Measurements from ENCODE around the gene ODF4. TPM values are rescaled to one million over a fixed set of nuclear protein-coding genes. Genes with fewer than 3 reads are reported as not detected.

Gene ODF4
- total and polyA plus RNA-seq, 10 of the 15 experiments (the other 5 are each of a cell fraction or from before 2014, with no cell fraction given), result not detected

DNA sequence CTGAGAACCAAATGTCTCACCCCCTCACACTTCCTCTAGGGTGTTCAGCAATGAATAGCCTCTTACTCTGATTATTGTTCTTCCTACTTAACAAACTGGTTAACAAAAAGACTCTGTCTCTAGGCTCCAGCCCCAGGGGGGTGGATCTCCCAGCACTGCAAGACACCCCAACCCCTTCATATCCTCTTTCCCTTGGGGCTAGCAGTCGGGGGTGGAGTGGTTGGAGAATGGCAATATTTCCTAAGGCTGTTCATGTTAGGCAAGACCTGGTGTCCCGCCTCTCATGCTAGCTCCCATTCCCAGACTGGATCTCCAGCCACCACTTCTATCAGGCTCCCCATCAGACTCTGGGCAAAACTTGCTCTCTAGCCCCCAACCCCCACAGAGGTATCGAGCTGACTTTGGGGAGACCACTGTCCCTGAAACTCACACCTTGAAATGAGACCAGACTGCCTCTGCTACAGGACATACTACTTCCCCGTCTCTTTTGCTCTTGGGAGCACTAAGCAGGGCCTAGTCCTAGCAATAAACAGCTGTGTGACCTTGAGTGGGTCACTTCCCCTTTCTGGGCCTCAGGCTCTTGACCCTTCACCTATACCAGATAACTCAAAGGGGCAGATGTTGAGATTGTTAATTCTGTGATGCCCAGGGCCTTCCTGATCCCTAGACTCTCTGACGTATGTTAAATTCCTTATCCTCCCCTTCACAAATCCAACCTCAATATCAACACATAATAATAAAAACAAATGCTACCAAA lies 46.8 kb upstream of the ODF4 start:
- BruUV-seq (replicated peaks), result no TSS peak
- RAD21 ChIA-PET (ENCODE audit: unreplicated experiment), result interaction anchor here (0.9 to 1.0 kb wide), 2 partner anchors 43 to 45 kb away, joined by 3 read pairs; partner anchors contain the start of genes CTC1 and PFAS
- TF ChIP-seq SREBF2 (IDR thresholded peaks at IDR 0.05; ENCODE audit: low read length) (no peak), SUPT20H (IDR thresholded peaks at IDR 0.05; ENCODE audit: borderline replicate concordance, control insufficient read depth, low read depth, low read length) (no peak), CEBPB (IDR thresholded peaks at IDR 0.05; ENCODE audit: borderline replicate concordance in 1 of 2, low read depth in 2 of 2, low read length in 2 of 2) (no peak), MLLT1 (IDR thresholded peaks at IDR 0.05) (no peak), SRF (IDR thresholded peaks at IDR 0.05; ENCODE audit: low read depth in 2 of 2, low read length in 2 of 2) (no peak), ZSCAN29 (IDR thresholded peaks at IDR 0.05) (no peak), TCF3 (IDR thresholded peaks at IDR 0.05; ENCODE audit: borderline replicate concordance, insufficient read depth, low read depth, low read length) (no peak), TAF1 (IDR thresholded peaks at IDR 0.05; ENCODE audit: borderline replicate concordance, low read depth, low read length) (no peak), IRF4 (IDR thresholded peaks at IDR 0.05; ENCODE audit: low read depth, low read length) (no peak), MEF2B (IDR thresholded peaks at IDR 0.05; ENCODE audit: partially characterized antibody, poor library complexity, severe bottlenecking) (peak; percentile 15), MXI1 (IDR thresholded peaks at IDR 0.05; ENCODE audit: low read depth, low read length) (no peak), RELB (IDR thresholded peaks at IDR 0.05; ENCODE audit: low read depth) (no peak), FOXM1 (IDR thresholded peaks at IDR 0.05; ENCODE audit: low read depth, low read length) (no peak)
- TF ChIP-seq, protein P1, sequence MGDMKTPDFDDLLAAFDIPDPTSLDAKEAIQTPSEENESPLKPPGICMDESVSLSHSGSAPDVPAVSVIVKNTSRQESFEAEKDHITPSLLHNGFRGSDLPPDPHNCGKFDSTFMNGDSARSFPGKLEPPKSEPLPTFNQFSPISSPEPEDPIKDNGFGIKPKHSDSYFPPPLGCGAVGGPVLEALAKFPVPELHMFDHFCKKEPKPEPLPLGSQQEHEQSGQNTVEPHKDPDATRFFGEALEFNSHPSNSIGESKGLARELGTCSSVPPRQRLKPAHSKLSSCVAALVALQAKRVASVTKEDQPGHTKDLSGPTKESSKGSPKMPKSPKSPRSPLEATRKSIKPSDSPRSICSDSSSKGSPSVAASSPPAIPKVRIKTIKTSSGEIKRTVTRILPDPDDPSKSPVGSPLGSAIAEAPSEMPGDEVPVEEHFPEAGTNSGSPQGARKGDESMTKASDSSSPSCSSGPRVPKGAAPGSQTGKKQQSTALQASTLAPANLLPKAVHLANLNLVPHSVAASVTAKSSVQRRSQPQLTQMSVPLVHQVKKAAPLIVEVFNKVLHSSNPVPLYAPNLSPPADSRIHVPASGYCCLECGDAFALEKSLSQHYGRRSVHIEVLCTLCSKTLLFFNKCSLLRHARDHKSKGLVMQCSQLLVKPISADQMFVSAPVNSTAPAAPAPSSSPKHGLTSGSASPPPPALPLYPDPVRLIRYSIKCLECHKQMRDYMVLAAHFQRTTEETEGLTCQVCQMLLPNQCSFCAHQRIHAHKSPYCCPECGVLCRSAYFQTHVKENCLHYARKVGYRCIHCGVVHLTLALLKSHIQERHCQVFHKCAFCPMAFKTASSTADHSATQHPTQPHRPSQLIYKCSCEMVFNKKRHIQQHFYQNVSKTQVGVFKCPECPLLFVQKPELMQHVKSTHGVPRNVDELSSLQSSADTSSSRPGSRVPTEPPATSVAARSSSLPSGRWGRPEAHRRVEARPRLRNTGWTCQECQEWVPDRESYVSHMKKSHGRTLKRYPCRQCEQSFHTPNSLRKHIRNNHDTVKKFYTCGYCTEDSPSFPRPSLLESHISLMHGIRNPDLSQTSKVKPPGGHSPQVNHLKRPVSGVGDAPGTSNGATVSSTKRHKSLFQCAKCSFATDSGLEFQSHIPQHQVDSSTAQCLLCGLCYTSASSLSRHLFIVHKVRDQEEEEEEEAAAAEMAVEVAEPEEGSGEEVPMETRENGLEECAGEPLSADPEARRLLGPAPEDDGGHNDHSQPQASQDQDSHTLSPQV (IDR thresholded peaks at IDR 0.05), result no peak

More for the DNA sequence above, 46.8 kb upstream of the ODF4 start:
- no peaks in the 10 kb centered on the region for H4K20me1 ChIP-seq (ENCODE audit: control insufficient read depth, insufficient read depth)
- ChIA-PET CTCF (interaction anchor here (0.8 to 1.2 kb wide), 3 partner anchors 8 to 174 kb away, joined by 3 to 5 read pairs (median 3); no protein-coding TSS in a partner anchor), POLR2A (interaction anchor here (0.5 to 1.2 kb wide), 6 partner anchors 43 to 174 kb away, joined by 3 to 6 read pairs (median 5); partner anchors contain the start of genes BORCS6 and CTC1), SMC1A (ENCODE audit: uncharacterized antibody, unreplicated experiment) (interaction anchor here (0.7 to 3.8 kb wide), 5 partner anchors 11 to 71 kb away, joined by 3 to 40 read pairs (median 4); no protein-coding TSS in a partner anchor)
- no peaks in the 10 kb centered on the region for H3K36me3 ChIP-seq (ENCODE audit: control insufficient read depth in 2 of 2, insufficient read depth in 2 of 2, low read length in 1 of 2)
- peak overlapping the region; percentile 35 for H2AFZ ChIP-seq (ENCODE audit: control insufficient read depth, low read depth, low read length)
- H3K9ac ChIP-seq (ENCODE audit: control insufficient read depth, insufficient read depth, low read length), result no peak overlapping the region
- no peak overlapping the region for H3K27ac ChIP-seq (ENCODE audit: control insufficient read depth, insufficient read depth)
- DNase-seq (ENCODE audit: low read depth, low spot score) (no peak), FAIRE-seq (no peak), ATAC-seq (no peak)
- peaks cover 29% of the 10 kb centered on the region for H3K4me1 ChIP-seq (ENCODE audit: control insufficient read depth, insufficient read depth, low read length)
- 46% methylated on average over 5 of the region's 5 CpGs for WGBS (ENCODE audit: insufficient coverage, insufficient replicate concordance, low lambda C conversion rate, missing lambda C conversion rate)
- peak overlapping the region; percentile 22 for H3K4me2 ChIP-seq (ENCODE audit: control insufficient read depth, insufficient read depth)
- H3K27me3 ChIP-seq (replicated peaks in 1 of 2; ENCODE audit: control insufficient read depth in 2 of 2, insufficient read depth in 2 of 2, low read length in 1 of 2), result no peaks in the 10 kb centered on the region
- in situ Hi-C loops (cut with MboI) (no loop called here), intact Hi-C loops (cut with micrococcal nuclease; ENCODE audit: unreplicated experiment) (no loop called here)
- no peaks in the 10 kb centered on the region for H3K9me3 ChIP-seq (replicated peaks; ENCODE audit: control insufficient read depth, insufficient read depth, low read length)
- H3K79me2 ChIP-seq (ENCODE audit: control insufficient read depth, insufficient read depth, low read length), result peaks cover 6% of the 10 kb centered on the region
- no peak overlapping the region for H3K4me3 ChIP-seq
